Lower leg skin (tissue), 4 donors: ENCODE data around the gene CMYA5. TPM values are rescaled to one million over a fixed set of nuclear protein-coding genes. Genes with fewer than 3 reads are reported as not detected.

Experiments used
- DNase-seq, 2 donors: peaks; one replicate each; pipeline ENCODE4 v3.0.0-alpha.2; 2019; ENCODE audit warnings: low spot score in 2 of 2
- H3K4me3 ChIP-seq: fragments of 200-600 bp; sonication (generic); 2 replicates; pipeline ENCODE4 v1.5.1; 2017; ENCODE audit warnings: mild to moderate bottlenecking, low read depth; ENCODE audit not compliant: poor library complexity, severe bottlenecking
- CTCF ChIP-seq, 3 donors: fragments of 450-650 bp; IDR thresholded peaks; one replicate each; pipeline ENCODE4 v1.5.1; 2016; ENCODE audit warnings: antibody characterized with exemption in 3 of 3, mild to moderate bottlenecking in 3 of 3, moderate library complexity in 2 of 3
- POLR2A ChIP-seq, 2 donors: fragments of 450-650 bp; IDR thresholded peaks; one replicate each; pipeline ENCODE4 v1.6.1; 2016 to 2017; ENCODE audit warnings: antibody characterized with exemption in 2 of 2, mild to moderate bottlenecking in 1 of 2, moderate library complexity in 1 of 2
- WGBS, 2 donors: methylation state at CpG; one replicate each; pipeline ENCODE4 v1.1.5; 2018; 5-methylcytosine and 5-hydroxymethylcytosine counted together
- intact Hi-C: fragments of 100-400 bp; cut with DNase I; formaldehyde crosslinking; loops from one replicate; pipeline ENCODE4 v1.15.0; 2023; ENCODE audit warnings: low total_unique reads
- total RNA-seq, 4 donors: library from RNA; depleted of rRNA; stranded (reverse); fragments of >200 nt; gene quantifications; one replicate each; pipeline ENCODE4 v1.1.0, GENCODE V29; 2016

CMYA5 gene
- total RNA-seq, 4 donors from 2014 or later, result 5.7 to 16.4 (median 7.4) TPM

GRCh38 chr5:79794347-79794746, 104.7 kb downstream of the CMYA5 start:
- DNase-seq, result no peak
- 88% methylated on average over 3 of the region's 3 CpGs for WGBS, 2 donors
- no peak overlapping the region for H3K4me3 ChIP-seq
- intact Hi-C loops, result no loop called here
- no peak for TF ChIP-seq POLR2A (IDR thresholded peaks at IDR 0.05)
- TF ChIP-seq CTCF (IDR thresholded peaks at IDR 0.05), result no peak

DNA sequence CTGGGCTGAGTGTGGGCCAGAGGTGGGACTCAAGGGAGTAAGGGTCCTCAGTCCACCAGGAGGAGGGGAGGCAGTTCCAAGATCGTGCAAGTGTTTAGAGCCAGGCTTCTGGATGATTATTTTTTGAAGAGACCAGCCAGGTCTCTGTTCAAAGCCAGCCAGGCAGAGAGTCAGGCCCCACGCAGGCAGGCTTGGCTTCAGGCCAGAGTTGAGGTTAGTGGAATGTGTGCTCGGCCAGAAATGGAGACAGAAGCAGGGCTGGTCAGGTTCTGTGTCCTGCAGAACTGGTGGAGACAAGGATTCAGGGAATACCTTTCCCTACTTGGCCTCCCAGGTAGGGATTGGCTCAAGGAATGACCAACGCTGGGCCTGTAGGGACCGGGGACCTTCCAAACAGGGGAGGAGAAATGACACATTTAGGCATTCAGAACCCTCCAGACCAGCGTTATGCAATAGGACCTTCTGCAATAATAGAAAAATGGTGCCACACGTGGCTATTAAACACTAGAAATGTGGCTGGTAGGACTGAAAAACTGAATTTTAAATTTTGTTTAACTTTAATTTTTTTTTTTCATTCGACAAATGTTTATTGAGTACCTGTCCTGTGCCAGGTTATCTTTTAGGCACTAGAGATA, 106.2 kb downstream of the CMYA5 start:
- TF ChIP-seq POLR2A (IDR thresholded peaks at IDR 0.05) (no peak), CTCF (IDR thresholded peaks at IDR 0.05) (no peak)
- no peak overlapping the region for H3K4me3 ChIP-seq
- no peak for DNase-seq
- intact Hi-C loops, result no loop called here
- 65 to 69% methylated on average over 8 of the region's 8 CpGs for WGBS, 2 donors

GRCh38 chr5:79798893-79799590, 109.4 kb downstream of the CMYA5 start:
- TF ChIP-seq POLR2A (IDR thresholded peaks at IDR 0.05) (no peak), CTCF (IDR thresholded peaks at IDR 0.05) (no peak)
- 85 to 86% methylated on average over 7 of the region's 7 CpGs for WGBS, 2 donors
- intact Hi-C loops, result no loop called here
- no peak for DNase-seq
- no peak overlapping the region for H3K4me3 ChIP-seq

GRCh38 chr5:79800979-79801827, 111.6 kb downstream of the CMYA5 start:
- no peak for TF ChIP-seq POLR2A (IDR thresholded peaks at IDR 0.05)
- no peak for TF ChIP-seq CTCF (IDR thresholded peaks at IDR 0.05)
- intact Hi-C loops, result no loop called here
- no peak overlapping the region for H3K4me3 ChIP-seq
- no peak for DNase-seq
- WGBS, 2 donors, result 93 to 95% methylated on average over 8 of the region's 8 CpGs

- 69 to 70% methylated on average over 1 of the region's 1 CpG for WGBS, 2 donors
- intact Hi-C loops, result no loop called here
- no peak for DNase-seq
- no peak for TF ChIP-seq CTCF (IDR thresholded peaks at IDR 0.05)
- no peak for TF ChIP-seq POLR2A (IDR thresholded peaks at IDR 0.05)
- no peak overlapping the region for H3K4me3 ChIP-seq
Observed at GRCh38 chr5:79802406-79802805, 112.8 kb downstream of the CMYA5 start.
